ENCODE results near the gene TTC39C.
A peak's percentile ranks its signal among the peaks of the same experiment; 100 is the strongest.

Gene TTC39C

GRCh38 chr18:24014062-24014985, at the start of gene TTC39C:
TSS of gene TTC39C (plus strand) at chr18:24014754. CDS start at chr18:24014872, 118 bp downstream.
- peak; percentile 77 to 81 for DNase-seq (ENCODE audit: low read depth in 2 of 2)

DNA sequence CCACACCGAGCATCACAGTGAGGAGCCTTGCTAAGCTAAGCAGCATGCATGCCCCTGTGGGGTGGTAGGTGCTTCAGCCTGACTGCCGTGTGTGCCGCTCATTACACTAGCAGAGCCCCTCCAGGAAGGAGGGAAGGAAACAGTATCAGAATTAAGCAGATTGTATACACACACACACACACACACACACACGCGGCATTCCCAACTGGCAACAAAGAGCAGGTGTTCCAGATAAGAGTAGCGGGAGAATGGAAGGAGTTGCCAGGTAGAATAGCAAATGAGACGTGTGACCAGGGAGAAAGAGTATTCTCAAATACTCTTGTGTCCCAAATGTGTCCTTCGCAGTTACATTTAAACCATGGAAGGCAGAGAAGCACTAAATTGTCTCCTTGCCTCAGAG, 47.6 kb upstream of the TTC39C start:
- no peak for DNase-seq (ENCODE audit: low read depth in 2 of 2)

DNA sequence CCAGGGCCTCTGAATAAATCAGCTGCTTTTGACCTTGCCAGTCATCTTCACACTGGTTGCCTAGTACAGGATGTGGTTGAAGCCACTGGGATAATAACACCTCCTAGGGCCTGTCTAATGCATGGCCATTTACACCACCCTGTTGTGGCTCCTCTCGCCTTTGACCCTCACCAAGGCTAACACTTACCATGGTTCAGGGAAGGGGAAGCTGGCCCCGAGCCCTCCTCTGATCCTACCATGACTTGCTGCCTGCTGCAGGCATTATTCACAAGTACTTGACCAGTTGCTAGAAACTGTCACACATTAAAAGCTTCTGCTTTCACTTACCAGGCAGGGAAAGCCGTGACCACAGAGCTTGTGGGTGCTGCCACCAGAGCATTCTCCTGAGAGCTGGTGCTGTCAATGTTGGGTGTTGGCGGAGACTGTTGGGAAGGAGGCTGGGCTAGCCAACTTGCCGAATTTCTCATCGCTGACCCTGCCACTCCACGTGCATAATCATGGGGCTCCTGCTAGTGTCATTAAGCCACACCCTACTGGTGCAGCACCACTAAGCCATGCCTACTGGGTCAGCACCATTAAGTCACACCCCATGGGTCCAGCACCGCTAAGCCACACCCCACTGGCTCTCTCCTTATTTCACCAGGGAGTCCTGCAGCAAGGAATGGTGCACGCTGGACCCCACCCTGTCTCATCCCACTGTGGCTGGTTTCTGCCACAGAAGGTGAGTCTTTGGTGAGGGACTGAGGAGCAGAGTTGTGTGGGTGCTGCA, 47.0 kb upstream of the TTC39C start:
- peak in 1 of 2 donors; percentile 13 for DNase-seq (ENCODE audit: low read depth in 2 of 2)

DNA sequence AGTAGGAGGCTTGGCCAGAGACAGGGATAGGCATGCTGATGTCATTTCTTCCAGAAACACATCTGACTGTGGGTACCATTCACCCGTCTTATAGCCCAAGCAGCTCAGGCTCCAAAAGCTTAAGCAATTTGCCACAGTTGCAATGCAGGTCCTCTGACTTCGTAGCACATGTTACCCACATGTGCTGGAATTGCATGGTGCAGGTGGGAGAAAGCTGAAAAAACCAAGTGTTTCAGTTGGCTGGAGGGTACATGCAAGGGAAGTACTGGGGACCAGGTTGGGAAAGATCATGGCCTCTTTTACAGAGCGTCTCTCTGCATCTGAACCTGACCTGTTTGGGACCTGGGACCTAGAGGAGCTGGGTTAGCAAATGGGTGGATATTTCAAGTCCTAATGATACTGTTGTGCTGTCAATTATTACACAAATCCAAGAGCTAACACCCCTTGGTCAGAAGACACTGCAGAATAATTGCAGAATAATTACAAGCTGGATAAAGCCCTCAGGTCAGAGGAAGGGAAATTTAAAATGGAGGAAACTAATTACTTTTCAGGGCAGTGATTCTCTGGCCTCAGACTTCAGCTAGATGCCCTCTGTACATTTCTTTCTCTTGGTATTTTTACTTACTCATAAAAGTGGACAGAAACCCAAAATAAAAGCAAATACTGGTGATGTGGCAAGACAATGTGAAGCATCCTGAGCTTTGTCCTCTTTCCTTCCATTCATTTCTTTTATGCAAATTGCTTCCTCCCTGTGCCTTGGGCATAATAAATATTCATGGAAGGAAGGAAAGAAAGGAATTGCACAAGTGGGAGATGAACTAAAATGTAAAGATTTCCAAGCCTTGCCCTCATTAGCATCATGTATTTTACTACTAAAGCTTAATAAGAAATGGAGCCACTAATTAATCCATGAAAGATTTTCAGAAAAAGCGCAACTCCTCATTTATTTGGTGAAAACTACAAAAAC, 45.6 kb upstream of the TTC39C start:
- DNase-seq (ENCODE audit: low read depth in 2 of 2) = no peak

GRCh38 chr18:23969664-23970063, 44.9 kb upstream of the TTC39C start:
- DNase-seq (ENCODE audit: low read depth in 2 of 2) = no peak

GRCh38 chr18:23970161-23971096, 44.1 kb upstream of the TTC39C start:
- DNase-seq (ENCODE audit: low read depth in 2 of 2) = peak in 1 of 2 donors; percentile 36

- DNase-seq (ENCODE audit: low read depth in 2 of 2) = no peak
Observed at GRCh38 chr18:23971097-23971440, 43.5 kb upstream of the TTC39C start.

DNA sequence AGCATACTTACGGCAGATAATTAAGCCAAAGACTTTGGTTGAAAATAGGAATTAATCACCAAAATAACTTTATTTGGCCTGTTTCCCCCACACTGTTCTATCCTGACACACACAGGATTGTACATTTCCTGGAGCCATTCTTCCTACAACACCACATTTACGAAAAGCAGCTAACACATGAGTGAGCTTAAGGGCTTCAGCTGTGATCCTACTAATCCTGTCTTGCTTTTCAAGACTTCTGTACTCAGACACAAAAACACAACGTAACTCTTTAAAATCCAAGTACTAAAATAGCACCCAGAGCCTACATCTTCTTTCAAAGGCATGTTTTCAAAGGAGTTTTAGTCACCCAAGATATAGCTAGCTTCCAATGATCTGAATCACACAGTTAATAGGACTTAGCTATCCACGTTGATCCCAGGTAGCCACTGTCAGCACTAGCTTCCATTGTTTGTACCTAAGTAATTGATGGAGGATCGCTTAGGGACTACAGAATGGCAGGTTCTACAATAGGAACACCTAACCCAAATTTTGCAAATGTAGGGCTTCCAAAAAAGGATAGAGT, 42.8 kb upstream of the TTC39C start:
- DNase-seq (ENCODE audit: low read depth in 2 of 2) = no peak

DNA sequence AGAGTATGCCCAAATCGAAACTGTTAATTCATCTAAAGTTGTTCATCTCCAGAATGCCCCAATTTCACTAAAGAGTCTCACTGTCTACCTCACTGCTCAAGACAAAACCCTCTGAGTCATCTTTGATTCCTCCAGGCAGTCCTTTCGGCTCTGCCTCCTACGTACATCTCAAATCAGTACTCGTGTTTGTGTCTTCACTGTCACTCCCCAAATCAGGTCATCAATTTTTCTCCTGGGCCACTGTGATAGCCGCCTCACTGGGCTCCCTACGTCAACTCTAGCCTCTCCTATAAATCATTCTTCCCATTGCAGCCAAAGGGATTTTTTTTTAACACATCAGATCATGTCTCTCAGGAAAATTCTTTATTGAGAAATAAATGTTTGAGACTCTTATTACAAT, 42.1 kb upstream of the TTC39C start:
- no peak for DNase-seq (ENCODE audit: low read depth in 2 of 2)

- DNase-seq (ENCODE audit: low read depth in 2 of 2) = no peak
Observed at GRCh38 chr18:23977103-23977502, 37.5 kb upstream of the TTC39C start.

- no peak for DNase-seq (ENCODE audit: low read depth in 2 of 2)
Observed at GRCh38 chr18:23977719-23978483, 36.7 kb upstream of the TTC39C start.

- no peak for DNase-seq (ENCODE audit: low read depth in 2 of 2)
Observed at GRCh38 chr18:23981369-23981980, 33.1 kb upstream of the TTC39C start.

DNA sequence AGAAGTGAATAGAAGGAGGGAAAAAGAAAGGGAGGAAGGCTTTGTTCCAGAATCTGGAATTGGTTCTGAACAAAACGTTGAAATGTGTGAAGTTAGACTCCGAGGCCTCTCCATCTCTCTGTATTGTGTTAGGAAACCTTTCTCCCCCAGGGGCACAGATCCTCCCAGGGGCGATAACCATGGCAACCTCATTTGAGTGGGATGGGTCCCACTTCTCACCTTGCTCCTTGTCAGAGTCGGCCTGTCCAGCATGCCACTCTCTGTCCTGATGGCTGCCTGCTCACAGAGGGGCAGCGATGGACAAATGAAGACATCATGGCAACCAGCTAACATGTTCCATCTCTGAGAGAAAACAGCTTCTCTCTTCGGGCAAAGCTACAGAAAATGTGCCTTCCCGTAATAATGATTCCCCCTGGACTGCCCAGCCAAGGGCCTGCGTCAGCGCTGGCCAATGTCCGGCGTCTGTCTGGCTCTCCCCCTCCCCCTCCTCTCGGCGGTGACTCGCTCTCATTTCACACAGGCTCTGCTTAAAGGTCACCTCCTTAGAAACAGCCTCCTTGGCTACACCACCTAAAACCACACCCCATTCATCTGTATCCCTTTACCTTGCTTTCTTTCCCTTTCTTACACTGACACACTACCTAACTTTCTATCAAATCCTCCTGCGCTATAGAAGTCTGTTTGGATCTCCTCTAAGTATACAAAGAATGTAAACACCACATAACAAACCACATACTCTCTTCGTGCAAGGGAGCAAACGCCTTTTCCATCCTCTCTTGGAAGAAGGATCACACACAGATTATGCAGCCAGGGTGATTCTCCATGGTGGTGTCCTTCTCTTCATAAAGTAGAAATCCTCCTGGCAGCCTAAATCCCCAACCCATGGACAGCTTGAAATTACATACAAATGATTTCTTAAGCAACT, 32.1 kb upstream of the TTC39C start:
- DNase-seq (ENCODE audit: low read depth in 2 of 2) = no peak

GRCh38 chr18:23983112-23983511, 31.4 kb upstream of the TTC39C start:
- DNase-seq (ENCODE audit: low read depth in 2 of 2) = no peak

DNA sequence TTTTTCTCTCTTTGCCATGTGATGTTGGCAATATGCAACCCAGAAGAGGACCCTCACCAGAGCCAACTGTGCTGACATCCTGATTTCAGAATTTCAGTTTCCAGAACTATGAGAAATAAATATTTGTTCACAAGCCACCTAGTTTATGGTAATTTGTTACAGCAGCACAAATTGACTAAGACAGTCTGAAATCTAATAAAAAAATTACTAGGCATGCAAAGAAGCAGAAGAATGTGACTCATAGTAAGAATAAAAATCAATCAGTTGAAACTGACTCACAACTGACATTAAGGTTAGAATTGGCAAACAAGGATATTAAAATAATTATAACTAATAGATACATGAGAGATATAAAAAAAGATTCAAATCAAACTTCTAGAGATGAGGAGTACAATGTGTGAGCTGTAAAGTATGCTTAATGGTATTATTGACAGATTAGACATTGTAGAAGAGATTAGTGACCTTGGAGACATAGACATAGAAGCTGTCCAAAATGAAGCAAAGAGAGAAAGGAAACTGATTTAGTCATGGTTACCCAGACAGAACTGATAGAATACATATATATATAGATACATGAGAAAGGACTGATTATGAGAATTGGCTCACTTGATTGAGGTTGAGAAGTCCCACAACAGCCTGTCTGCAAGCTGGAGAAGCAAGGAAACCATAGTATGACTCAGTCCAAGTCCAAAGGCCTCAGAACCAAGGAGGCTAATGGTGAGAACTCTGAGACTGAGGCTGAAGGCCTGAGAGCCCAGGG, 27.8 kb upstream of the TTC39C start:
- no peak for DNase-seq (ENCODE audit: low read depth in 2 of 2)

DNA sequence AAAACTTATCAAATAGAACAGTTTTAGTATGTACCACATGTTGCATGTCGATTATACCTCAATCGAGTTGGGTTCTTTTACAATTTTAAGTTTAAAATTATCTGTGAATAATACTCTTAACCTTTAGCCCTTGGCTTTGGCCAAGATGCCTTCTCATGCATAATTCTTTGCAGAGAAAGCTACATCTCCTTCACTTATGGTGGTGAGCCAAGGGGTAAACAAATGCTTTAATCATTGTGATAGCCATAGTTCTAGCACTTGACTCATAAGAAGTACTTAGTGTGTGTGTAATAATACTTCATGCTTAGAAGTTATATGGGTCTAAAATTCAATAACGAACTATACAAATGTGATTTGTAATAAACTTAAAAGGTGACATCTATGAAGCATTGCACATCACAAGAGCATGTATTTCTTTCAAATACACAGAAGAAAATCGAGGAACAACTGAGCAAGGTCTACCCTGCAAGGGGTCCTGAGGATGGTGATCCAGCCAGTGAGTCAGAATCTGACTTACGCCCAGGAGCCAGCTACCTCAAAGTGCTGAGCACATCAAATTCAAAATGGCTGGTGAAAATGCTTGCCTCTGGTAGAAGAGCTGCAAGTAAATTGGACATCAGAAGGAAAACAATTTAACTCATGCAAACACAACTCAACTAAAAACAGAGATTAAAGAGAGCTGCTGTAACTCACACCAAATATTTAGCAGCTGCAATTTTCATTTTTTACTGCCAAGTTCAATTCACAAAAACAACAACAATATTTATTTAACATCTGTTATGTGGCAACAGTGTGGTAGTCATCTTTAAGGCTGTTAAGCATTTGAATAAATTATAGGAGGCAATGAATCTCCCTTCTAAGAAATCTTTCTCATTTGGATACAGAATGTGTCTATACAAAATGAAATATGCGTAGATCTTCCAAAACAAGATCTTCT, 23.8 kb upstream of the TTC39C start:
- DNase-seq (ENCODE audit: low read depth in 2 of 2) = no peak
